ENCODE data around the gene PAK1.

DNA sequence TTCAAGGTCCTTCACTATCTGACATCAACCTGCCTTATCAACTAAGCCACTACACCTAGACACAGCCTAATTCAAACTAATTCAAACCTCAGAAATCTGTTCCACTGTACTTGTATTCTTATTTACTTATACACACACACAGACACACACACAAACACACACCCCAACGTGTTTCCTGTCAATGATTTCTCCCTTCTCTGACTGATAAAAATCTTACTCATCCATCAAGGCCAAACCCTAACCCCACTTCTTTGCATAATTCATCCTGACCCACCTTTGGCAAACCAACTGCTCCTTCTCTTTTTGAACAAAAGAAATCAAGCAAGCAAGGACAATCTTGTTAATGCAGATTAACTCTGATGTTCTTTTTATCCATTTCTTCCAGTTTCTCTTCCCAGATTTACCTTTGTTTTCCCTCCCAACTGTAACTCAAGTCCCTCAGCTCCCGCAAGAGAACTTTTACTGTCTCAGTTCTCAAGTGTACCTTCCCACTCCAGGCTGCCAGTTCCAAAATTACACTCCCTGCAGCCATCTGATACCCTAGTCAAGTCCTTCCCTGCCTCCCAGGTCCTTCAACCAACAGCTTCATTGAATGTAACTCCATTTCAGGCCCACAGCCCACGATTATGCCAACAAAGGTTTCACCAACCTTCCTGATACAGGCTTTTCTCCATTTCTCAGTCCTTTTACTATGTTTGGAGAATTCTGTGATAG is 78.3 kb downstream of the PAK1 start:
- TF ChIP-seq, protein P1, sequence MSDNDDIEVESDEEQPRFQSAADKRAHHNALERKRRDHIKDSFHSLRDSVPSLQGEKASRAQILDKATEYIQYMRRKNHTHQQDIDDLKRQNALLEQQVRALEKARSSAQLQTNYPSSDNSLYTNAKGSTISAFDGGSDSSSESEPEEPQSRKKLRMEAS (IDR thresholded peaks at IDR 0.05), result no peak
- TF ChIP-seq, protein P2, sequence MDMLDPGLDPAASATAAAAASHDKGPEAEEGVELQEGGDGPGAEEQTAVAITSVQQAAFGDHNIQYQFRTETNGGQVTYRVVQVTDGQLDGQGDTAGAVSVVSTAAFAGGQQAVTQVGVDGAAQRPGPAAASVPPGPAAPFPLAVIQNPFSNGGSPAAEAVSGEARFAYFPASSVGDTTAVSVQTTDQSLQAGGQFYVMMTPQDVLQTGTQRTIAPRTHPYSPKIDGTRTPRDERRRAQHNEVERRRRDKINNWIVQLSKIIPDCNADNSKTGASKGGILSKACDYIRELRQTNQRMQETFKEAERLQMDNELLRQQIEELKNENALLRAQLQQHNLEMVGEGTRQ (IDR thresholded peaks at IDR 0.05; ENCODE audit: low read length), result no peak
- TF ChIP-seq, protein P3, sequence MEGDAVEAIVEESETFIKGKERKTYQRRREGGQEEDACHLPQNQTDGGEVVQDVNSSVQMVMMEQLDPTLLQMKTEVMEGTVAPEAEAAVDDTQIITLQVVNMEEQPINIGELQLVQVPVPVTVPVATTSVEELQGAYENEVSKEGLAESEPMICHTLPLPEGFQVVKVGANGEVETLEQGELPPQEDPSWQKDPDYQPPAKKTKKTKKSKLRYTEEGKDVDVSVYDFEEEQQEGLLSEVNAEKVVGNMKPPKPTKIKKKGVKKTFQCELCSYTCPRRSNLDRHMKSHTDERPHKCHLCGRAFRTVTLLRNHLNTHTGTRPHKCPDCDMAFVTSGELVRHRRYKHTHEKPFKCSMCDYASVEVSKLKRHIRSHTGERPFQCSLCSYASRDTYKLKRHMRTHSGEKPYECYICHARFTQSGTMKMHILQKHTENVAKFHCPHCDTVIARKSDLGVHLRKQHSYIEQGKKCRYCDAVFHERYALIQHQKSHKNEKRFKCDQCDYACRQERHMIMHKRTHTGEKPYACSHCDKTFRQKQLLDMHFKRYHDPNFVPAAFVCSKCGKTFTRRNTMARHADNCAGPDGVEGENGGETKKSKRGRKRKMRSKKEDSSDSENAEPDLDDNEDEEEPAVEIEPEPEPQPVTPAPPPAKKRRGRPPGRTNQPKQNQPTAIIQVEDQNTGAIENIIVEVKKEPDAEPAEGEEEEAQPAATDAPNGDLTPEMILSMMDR (IDR thresholded peaks at IDR 0.05; ENCODE audit: control extremely low read depth in 1 of 3, insufficient read depth in 1 of 3, low read depth in 1 of 3, low read length in 3 of 3), result no peak
- TF ChIP-seq TAF7 (optimal IDR thresholded peaks at IDR 0.05; ENCODE audit: borderline replicate concordance, low read depth, low read length), result no peak
- no peak for TF ChIP-seq BACH1 (IDR thresholded peaks at IDR 0.05; ENCODE audit: low read length)
- no peak for TF ChIP-seq POLR2A (IDR thresholded peaks at IDR 0.05; ENCODE audit: control extremely low read depth in 1 of 2, low read depth in 2 of 2, low read length in 2 of 2)
- no peak for TF ChIP-seq TEAD4 (IDR thresholded peaks at IDR 0.05; ENCODE audit: low read depth, low read length)
- no peak for TF ChIP-seq EZH2 (IDR thresholded peaks at IDR 0.05; ENCODE audit: low read depth, low read length, severe bottlenecking)
- TF ChIP-seq SIN3A (conservative IDR thresholded peaks at IDR 0.05 in 1 of 2, IDR thresholded peaks at IDR 0.05 in 1 of 2; ENCODE audit: low read depth in 1 of 2, low read length in 2 of 2), result no peak
- TF ChIP-seq TAF1 (IDR thresholded peaks at IDR 0.05; ENCODE audit: low read depth, low read length), result no peak
- no peak for TF ChIP-seq POLR2AphosphoS5 (IDR thresholded peaks at IDR 0.05; ENCODE audit: low read depth, low read length)
- no peak for TF ChIP-seq CBX8 (IDR thresholded peaks at IDR 0.05; ENCODE audit: borderline replicate concordance, low read depth, low read length)
